HG02973 (cell line): ENCODE measurements around the gene NSF.

Source experiments
- ATAC-seq: cut with Tn5 transposase; IDR thresholded peaks from one replicate; pipeline ENCODE4 v1.9.1; 2021; ENCODE audit warnings: moderate library complexity; ENCODE audit not compliant: unreplicated experiment

NSF gene

DNA sequence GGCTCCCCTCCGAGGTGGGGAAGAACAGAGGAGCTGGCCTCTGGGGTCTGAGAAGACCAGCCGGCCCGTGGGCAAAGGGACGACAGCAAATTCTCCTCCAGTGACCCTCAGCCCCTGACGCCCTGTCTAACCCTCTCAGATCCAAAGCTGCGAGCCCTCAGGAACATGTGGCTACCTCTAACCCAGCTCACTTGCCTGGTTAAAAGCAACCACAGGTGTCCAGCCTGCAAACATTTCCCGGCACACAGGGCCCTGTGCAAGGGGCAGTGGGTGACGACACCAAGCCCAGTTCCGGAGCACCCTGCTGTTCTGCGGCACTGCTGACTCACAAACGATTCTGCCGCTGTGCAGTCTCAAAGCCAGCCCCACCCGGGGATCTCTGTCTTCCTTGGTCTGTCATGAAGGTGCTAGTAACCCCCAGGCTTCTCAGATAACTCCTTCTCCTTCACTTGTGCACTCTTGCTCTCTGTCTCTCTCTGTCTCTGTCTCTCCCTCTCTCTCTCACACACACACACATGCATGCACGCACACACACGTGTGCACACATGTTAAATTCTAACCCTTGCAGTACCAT is 205.0 kb downstream of the NSF start:
- ATAC-seq: no peak

DNA sequence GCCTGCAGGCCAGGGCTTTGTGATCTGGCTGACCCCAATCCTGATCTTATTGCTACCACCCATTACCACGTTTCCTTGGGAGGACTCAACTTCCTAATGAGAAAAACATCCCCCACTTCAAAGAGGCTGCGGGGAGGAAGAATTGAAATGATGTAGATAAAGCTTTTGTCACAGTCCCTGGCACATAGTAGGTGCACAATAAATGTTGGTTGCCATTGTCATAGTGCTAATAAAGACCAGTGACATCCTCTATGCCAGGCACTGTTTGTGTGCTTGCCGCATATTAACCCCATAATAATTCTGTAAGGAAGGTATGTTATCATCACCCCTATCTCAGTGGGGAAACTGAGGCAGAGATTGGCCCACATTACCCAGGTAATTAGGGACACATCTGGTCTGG is 205.6 kb downstream of the NSF start:
- ATAC-seq: no peak

DNA sequence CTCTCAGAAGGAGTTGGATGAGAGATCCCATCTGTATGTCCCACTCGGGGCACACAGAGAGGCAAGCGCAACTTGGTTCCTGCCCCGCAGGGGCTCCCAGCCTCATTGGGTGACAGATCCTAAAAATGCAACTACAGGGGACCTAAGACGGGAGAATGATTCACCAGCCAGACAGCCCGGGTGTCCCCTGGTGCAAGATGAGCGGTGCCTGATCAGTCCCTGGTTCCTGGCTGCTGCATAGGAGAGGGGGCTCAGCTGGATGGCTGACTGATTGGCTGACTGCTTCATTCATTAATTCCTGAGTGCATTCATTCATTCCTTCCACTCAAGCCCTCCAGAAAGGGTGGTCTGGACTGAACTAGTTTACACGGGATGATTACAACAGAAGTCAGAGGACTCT is 206.1 kb downstream of the NSF start:
- no peak for ATAC-seq

DNA sequence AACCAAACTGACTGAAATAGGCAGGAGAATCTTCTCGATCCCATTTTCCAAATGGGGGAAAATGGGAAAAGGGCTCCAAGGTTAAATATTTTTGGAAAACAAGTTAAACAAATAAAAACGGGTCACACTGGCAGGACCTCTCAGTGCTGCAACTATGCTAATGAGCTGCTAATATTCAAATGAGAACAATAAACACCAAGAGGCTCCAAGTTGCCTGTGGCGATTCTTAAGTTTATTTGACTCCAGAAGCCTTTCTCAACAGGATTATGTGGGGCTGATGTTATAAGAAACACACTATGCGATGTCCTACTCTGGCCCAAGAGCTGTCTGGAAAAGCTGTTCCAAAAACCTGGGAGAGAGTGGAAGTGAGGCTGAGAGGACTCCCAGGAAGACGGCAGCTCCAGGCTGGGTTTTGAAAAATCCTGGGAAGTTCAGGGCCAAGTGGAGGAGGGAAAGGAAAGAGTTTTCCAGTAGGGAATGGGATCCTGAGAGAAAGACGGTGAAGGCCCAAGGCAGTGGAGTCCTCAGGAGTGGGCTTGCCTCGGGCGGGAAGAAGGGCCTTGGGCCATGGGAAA is 206.6 kb downstream of the NSF start:
- no peak for ATAC-seq

DNA sequence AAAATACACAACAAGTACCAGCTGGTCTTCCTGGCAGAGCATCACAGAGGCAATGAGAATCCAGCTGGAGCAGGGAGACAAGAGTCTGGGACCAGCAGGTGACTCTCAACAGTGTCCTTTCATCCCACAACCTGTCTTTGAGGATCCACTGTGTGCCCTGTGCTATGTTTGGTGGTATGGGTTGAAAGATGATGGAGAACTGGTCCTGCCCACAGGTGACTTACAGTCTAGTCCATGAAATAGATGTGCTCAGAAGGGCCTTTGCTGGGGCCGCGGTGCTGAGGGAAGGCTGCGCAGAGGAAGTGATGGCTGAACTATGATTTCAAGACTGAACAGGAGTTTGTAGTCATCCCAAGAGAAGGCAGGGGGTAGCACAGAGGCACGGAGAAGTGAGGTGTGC is 210.1 kb downstream of the NSF start:
- no peak for ATAC-seq

DNA sequence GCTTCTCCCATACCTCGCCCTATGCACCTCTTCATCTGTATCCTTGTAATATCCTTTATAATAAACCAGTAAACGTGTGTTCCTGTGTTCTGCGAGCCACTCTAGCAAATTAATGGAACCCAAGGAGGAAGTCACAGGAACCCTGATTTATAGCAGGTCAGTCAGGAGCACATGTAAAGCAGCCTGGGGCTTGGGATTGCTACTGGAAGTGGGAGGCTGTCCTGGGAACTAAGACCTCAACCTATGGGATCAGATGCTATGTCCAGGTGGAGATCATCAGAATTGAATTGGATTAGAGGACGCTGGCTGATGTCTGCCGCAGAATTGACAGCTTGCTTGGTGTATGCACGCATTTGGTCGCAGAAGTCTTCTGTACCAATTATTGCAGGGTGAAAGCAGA is 212.3 kb downstream of the NSF start:
- ATAC-seq: no peak

DNA sequence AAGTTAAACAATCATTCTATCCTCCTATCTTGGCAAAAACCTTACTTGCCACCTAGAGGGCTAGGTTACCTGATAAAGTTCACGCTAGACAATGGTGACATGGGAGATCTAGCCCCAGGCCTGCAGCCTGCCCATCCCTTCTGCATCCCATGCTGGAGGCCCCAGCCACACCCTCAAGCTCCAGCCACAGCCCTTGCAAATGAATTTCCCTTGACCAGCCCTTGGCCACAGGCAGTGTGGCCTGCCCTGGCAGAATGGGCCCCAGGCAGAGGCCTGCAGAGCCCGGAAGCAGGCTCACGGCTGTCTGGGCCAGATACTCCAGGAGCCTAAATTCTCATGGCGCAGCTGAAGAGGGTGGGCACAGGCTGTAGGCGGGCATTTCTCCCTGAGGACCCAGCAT is 213.1 kb downstream of the NSF start:
- no peak for ATAC-seq

DNA sequence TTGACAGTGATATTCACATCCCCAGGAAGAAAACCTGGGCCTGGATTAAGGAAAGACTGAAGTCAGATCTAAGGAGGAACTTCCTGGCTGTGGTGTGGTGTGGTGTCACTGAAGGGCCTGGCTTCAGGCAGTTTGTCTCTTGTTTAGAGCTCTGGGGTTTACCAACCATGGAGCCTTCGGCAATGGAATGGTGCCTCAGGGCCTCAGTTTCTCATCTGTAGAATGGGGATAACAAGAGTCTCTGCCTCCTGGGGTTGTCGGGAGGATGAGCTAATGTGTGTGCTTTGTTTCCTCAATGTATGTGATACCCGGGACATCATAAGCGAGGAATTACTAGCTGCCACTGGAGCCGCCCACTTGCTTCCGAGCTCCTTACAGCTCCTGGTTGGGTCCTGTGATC is 215.3 kb downstream of the NSF start:
- no peak for ATAC-seq
